ENCODE data around the gene TTLL11. TPM values are rescaled to one million over a fixed set of nuclear protein-coding genes. Genes with fewer than 3 reads are reported as not detected.

TTLL11 gene
- total and polyA plus RNA-seq, 2 of the 8 experiments (the other 6 are each of a cell fraction or from before 2014, with no cell fraction given) = 0.56 to 0.80 TPM

DNA sequence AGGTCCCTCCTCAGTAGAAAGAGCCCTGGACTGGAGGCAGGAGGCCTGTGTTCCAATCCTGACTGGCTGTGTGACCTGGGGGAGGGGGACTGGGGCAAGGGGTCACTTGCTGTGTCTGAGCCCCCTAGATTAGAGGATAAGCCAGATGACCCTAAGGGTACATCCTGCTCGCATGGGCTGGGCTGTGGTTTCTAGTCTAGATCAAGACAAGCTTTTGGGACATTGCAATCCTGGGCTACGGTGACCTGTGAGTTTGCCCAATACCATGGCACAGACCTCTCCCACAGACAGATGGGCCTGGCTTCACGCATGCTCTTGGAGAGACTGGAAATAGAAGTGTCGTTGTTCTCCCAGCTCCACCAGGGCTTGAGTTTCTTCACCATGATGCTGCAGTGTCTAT, 39.4 kb upstream of the TTLL11 start:
- H4K20me1 ChIP-seq (replicated peaks in 1 of 2; ENCODE audit: control insufficient read depth in 1 of 2, insufficient read depth in 2 of 2, low read length in 2 of 2) = peaks cover 0 to 1% of the 10 kb centered on the region in 2 experiments
- CTCF ChIA-PET (ENCODE audit: partially characterized antibody) = interaction anchor here (0.6 to 9.9 kb wide), 11 partner anchors 9 to 320 kb away, joined by 3 to 152 read pairs (median 7); partner anchors contain the start of genes MORN5 and NDUFA8
- peak overlapping the region; percentile 64; the same call in 1 of the 2 replicates for H2BK12ac ChIP-seq (ENCODE audit: low read depth, low read length)
- TF ChIP-seq SP4 (IDR thresholded peaks at IDR 0.05; ENCODE audit: low read length) (no peak), SRF (IDR thresholded peaks at IDR 0.05; ENCODE audit: low read depth, low read length) (no peak), KDM1A (IDR thresholded peaks at IDR 0.05; ENCODE audit: borderline replicate concordance, low read length) (no peak), BACH1 (IDR thresholded peaks at IDR 0.05; ENCODE audit: low read length) (no peak), NANOG (IDR thresholded peaks at IDR 0.05; ENCODE audit: insufficient read depth, low read depth, low read length, poor library complexity, severe bottlenecking) (no peak), CHD2 (IDR thresholded peaks at IDR 0.05; ENCODE audit: low read length) (no peak)
- H3K9me3 ChIP-seq (ENCODE audit: insufficient read depth in 2 of 2, low read depth in 1 of 2, low read length in 1 of 2) = no peaks in the 10 kb centered on the region
- no peaks in the 10 kb centered on the region for H3K79me1 ChIP-seq (ENCODE audit: low read depth, low read length)
- WGBS, 2 experiments (ENCODE audit: extremely low coverage in 1 of 2, insufficient coverage in 1 of 2, insufficient read length in 1 of 2, insufficient replicate concordance in 2 of 2, low coverage in 1 of 2, low lambda C conversion rate in 2 of 2, missing lambda C conversion rate in 1 of 2) = 92% methylated on average over 4 of the region's 4 CpGs; no CpG with 5 or more reads in 1 of the 2 experiments
- H2AK5ac ChIP-seq (ENCODE audit: low read depth, low read length) = peak overlapping the region; percentile 33; the same call in 1 of the 2 replicates
- H3K4ac ChIP-seq (replicated peaks; ENCODE audit: insufficient read length, low read depth, low read length) = no peak overlapping the region
- 0 out of 2 replicates have a peak, but pooled peaks cover 2% of the 10 kb centered on the region for H3K23me2 ChIP-seq (ENCODE audit: low read depth, low read length)
- no peak overlapping the region for H2BK120ac ChIP-seq (replicated peaks; ENCODE audit: low read depth, low read length)
- H2BK15ac ChIP-seq (ENCODE audit: low read length) = 0 out of 2 replicates have a peak overlapping the region, but pooled peaks have one; percentile 18
- peak overlapping the region; percentile 90; the same call in 1 of the 2 replicates for H2BK20ac ChIP-seq (ENCODE audit: low read length)
- no peak overlapping the region for H4K91ac ChIP-seq (replicated peaks; ENCODE audit: insufficient read length, low read length)
- H3K27ac ChIP-seq (ENCODE audit: low read depth, low read length) = no peak overlapping the region
- no peak overlapping the region for H3K56ac ChIP-seq (replicated peaks; ENCODE audit: insufficient read length, low read depth, low read length)
- peak overlapping the region; percentile 77; the same call in 1 of the 2 replicates for H2BK5ac ChIP-seq (ENCODE audit: low read depth, low read length)
- no peak overlapping the region for H3K14ac ChIP-seq (ENCODE audit: insufficient read length)
- no peak for FAIRE-seq
- no peak overlapping the region for H3K9ac ChIP-seq (replicated peaks in 1 of 4; ENCODE audit: extremely low read depth in 1 of 4, low read depth in 3 of 4, low read length in 3 of 4)
- no peaks in the 10 kb centered on the region for H3K36me3 ChIP-seq (ENCODE audit: control insufficient read depth in 2 of 4, insufficient read depth in 4 of 4, low read length in 3 of 4)
- H3K4me2 ChIP-seq (ENCODE audit: insufficient read depth in 1 of 2, low read depth in 2 of 2, low read length in 2 of 2) = no peak overlapping the region; a peak in 1 of 4 replicates
- POLR2A ChIA-PET (ENCODE audit: partially characterized antibody) = no interaction called here
- peak overlapping the region; percentile 48; the same call in 1 of the 2 replicates for H3K18ac ChIP-seq (ENCODE audit: extremely low read depth, low read length)
- no peaks in the 10 kb centered on the region for H3K79me2 ChIP-seq (ENCODE audit: control insufficient read depth in 1 of 2, insufficient read depth in 2 of 2, low read length in 2 of 2)
- H3K23ac ChIP-seq (ENCODE audit: insufficient read length) = no peak overlapping the region
- peaks cover 0 to 6% (median 5%) of the 10 kb centered on the region in 4 experiments; a peak in 4 of 7 replicates for H3K27me3 ChIP-seq (replicated peaks in 1 of 4; ENCODE audit: control insufficient read depth in 3 of 4, extremely low read depth in 1 of 4, insufficient read depth in 3 of 4, low read length in 3 of 4)
- H3K4me1 ChIP-seq (replicated peaks in 1 of 4; ENCODE audit: control insufficient read depth in 3 of 4, insufficient read depth in 4 of 4, low read length in 3 of 4) = peaks cover 14 to 21% (median 17%) of the 10 kb centered on the region in 4 experiments
- no peak for DNase-seq (ENCODE audit: low read depth in 1 of 2, low spot score in 2 of 2)
- no peak overlapping the region for H2AFZ ChIP-seq (ENCODE audit: low read length)
- no peak overlapping the region for H4K5ac ChIP-seq (ENCODE audit: insufficient read length, low read depth, low read length)
- H4K8ac ChIP-seq (ENCODE audit: extremely low read depth, insufficient read depth, low read length) = no peak overlapping the region
- H3K4me3 ChIP-seq (ENCODE audit: extremely low read depth in 1 of 4, insufficient read depth in 2 of 4, low read depth in 3 of 4, low read length in 4 of 4) = no peak overlapping the region

Data from H1 (cell line).